ENCODE measurements around the gene BICD2.
"Not testable (repeated sequence)": the region's sequence is repeated elsewhere in the genome, so short reads cannot be mapped to it uniquely, and the experiment has no call there.

The BICD2 gene

DNA sequence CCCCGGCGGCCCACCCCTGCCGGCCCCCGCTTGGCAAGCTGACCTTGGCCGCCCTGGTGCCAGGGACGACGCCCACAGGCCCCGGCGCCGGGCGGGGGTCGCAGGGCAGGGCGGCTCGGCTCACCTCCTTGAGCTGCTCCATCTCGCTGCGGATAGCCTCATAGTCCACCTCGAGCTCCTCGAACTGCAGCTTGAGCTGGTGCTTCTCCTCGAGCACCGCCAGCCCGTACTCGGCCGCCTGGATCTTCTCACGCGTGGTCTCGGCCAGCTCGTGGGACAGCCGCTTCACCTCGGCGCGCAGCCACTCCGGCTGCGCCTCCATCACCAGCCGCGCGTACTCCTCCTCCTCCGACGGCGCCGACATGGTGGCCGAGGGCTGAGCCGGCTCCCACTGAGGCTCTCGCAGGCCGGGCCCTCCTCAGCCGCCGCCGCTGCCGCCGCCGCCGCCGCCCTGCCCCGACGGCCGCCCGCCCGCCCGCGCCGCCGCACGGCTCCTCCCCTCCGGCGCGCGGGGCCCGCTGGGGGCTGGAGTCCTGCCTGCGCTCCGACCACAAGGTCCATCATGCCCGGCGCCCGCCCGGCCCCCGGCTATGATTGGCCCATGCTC is at the start of gene BICD2:
Gene BICD2, minus strand, starts transcription at position 453 of the 607 bp plus-strand sequence. Its CDS starts 89 bp downstream, at position 364.
- DNase-seq: no peak

DNA sequence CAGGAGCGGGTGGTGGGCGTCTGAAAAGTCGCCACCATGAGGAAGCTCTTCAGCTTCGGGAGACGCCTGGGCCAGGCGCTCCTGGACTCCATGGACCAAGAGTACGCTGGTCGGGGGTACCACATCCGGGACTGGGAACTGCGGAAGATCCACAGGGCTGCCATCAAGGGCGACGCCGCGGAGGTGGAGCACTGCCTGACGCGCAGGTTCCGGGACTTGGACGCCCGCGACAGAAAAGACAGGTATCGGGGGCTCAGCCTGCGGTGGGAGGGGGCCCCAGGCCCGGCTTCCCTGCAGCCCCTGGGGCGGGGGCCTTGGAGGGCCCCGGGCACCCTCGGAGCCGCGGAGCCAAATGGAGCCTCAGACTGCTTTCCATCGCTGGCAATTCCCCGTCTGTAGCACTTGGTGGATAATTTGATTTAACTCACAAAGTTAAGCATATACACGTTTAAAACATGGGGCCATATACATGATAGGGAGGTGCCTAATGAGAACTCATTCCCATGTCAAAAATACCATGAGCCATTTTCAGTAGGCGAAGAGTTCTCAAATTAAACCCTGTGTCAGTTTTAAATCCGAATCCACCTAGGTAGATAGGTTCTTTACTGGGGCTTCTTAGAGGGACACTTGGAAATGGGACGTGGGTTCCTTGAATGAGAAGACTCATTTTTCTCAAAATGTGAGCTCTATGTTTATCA is 45.1 kb upstream of the BICD2 start:
- not testable (repeated sequence) for DNase-seq

DNA sequence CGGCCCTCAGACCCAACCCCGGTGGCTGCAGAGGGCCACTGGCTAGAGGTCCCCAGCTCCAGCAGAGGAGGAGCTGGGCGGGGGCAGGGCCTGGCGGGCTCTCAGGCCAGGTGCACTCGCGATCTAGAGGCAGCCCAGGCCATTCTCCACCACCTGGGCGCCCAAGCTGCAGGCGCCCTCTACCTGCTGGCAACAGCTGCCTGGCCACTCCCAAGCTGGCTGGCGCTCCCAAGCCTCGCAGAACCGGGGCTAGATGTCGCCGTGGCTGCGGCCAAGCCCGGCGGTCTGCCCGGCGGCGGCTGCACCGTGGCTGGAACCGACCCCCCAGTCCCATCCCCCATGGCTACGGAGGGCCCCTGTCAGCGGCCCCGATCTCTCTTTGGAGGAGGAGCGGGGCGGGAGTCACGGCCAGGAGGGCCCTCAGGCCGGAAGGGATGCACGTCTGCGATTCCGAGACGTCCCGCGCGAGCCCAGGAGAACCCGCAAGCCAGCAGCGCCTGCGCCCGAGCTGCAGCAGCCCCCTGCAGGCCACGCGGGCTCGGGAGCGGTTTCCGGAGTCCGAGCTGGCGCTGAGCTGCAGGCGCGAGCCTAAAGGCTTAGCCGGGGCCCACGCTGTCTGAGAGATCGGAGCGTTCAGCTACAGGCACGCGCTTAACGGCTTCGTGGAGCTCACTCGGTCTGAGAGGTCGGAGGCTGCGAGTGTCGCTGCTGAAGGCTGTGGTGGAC is 44.3 kb upstream of the BICD2 start:
- peak; percentile 65 for DNase-seq

DNA sequence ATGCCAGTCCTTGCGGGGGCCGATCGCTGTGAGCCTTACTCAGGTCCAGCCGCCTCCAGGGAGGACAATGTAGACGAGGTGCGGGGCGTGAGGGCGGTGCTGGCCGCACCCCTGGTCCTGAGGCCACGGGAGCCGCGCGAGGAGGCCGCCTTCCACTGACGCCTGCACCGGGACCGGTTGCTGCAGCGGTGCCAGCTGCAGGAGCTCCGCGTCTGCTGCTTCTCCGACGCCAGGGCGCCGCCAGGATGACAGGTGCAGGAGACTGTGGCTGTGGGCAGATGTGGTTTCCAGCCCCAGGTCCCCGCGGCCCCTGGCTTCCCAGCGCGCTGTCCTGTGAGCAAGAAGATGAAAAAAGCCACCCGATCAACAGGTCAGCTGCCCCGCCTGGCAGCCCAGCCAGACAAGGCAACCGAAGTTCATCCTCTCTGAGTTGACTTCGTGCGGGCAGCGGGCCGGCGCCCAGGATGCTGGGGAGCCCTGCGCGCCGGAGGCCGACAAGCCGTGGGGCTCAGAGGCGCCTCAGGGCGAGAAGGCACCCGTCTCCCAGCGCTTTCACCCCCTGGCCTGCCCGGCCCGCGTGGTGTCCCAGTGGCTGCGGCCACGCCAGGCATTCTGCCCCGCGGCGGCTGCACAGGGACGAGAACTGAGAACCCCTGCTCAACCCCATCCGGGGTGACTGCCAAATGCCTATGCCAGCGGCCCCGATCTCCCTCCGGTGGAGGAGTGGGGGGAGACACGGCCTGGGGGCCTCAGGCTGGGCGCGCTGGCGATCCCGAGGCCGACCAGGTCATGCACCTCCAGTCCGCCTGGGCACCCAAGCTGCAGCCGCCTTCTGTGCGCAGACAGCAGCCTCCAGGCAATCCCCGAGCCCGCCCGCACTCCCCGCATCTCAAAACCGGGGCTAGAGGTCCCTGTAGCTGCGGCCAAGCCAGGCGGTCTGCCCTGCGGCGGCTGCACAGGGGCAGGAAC is 43.4 kb upstream of the BICD2 start:
- no peak for DNase-seq

DNA sequence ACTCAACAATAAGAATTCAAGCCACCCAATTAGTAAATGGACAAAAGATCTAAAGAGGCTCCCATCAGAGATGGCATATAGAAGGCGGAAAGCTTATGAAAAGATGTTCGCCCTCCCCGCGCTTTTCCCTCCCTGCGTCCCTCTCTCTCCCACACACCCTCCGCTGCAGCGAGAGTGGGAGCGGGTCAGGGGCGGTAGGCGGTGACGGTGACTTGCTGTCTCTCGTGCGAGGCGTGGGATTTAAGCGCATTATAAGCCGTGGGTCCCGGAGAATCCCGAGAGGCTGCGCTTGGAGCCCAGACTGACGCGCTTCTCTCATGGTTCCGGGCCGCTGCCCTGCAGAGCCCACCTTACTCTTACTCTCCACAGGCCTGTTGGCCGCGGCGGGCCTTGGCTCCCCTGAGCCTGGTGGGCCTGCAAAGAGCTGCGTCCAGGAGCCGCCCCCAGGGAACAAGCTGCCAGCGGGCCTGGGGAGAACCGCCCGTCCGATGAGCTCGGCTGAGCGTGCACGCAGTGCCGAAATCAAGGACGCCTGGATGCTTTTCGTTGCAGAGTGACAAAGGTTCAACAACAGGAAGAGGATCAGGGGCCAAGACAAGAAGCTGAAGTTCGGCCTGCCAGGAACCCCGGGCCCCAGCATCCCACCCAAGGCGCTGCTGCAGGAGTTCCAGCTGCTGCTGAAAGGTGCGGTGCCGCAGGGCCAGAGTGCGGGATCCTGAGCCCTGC is 42.6 kb upstream of the BICD2 start:
- no peak for DNase-seq

DNA sequence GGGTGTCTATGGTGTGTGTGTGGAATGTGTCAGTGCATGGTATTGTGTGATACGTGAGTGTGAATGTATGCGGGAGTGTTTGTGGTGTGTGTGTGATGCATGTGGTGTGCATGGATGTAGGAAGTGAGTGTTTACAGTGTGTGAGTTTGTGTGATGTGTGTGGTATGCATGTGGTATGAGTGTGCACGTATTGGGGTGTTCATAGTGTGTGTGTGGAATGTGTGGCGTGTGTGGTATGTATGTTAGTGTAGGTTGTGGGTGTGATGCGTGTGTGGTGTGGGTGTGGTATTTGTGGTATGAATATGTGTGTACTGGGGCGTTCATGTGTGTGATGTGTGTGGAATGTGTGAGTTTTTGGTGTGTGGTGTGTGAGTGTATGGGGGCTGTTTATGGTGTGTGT is 40.1 kb upstream of the BICD2 start:
- no peak for DNase-seq

DNA sequence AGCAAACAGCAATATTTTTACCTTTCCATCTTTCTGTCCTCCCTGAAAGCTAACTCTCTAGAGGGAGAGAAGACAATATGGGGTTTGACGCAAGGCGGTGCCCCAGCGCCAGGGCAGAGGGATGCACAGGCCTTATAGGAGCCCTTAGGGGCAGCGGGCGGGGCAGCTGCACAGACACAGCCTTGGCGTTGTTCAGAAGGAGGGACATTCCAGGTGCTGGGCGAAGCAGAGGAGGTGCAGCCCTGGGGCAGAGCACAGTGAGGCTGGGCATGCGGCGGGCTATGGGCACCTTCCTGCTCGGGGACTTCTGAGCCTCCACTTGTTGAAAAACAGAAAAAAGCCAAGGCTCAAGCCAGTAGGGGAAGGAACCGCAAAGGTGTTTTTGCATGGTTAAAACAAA is 33.7 kb upstream of the BICD2 start:
- DNase-seq: no peak

DNA sequence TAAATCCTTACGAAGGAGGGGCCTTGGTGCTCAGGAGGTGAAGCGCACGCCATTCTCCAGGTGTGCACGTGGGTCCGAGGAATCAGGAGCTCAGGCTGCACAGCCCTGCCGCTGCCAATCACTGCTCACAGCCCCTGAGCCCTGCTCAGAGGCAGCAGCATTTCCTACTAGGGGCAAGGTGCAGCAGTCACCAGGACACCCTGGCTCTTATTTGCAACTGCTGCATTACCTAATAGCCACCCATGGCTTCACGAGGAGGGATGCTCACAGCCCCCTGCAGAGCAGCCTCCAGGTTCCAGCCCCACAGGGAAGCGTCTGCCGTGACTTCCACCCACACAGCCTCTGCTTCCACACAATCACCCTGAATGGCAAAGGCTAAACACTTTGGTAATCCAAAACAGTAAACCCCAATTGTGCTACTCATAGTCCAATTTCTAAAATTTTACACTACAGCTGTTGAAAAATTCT is 31.7 kb upstream of the BICD2 start:
- DNase-seq: not testable (repeated sequence)

DNA sequence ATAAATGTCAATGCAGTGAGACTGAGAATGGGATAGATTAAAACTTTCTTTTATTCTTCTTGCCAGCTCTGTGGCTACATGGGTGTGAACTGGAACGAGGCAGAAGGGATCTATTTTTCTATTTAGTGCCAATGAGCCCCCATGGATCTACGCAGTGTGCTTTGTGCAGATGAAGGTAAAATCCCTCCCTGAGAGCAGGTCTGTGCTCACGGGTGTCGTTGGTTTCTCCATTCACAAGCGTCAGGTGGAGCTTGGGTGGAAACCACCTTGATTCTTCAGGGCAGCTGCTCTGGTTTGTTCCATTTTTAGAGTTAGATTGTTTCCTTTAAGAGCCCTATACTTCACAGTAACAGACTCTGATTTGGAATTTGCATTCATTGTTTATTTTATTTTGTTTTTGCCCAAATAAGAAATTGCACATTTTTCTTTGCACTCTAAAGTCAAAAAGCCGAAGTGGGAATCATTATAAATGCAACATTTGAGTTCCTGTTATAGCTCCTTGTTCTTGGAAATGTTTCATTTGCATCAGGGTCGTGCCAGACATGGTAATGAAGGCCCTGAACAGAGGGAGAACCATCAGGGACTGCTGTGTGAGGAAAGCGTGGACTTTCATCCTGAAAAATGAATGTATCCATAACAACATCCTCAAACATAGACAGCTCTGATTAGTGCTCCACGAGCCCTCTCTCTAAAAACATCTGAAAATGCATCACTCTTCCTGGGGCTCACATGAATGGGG is 31.1 kb upstream of the BICD2 start:
- DNase-seq: no peak

DNA sequence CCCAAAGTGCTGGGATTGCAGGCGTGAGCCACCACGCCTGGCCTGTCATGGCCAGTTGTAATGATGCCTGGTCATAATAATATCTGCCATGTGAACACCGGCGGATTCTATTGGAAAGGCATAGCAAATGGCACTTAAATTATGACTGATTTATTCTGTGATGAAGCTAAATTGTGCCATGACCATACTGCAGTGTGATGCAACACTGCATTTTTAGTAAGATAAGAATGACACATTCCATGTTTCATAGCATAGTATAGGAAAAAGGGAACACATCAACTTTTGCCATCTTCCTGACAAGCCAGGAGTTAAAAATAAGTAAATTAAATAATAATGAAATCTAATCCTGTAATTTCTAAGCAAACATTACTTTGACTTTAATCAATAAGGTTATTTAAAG is 30.4 kb upstream of the BICD2 start:
- no peak for DNase-seq

DNA sequence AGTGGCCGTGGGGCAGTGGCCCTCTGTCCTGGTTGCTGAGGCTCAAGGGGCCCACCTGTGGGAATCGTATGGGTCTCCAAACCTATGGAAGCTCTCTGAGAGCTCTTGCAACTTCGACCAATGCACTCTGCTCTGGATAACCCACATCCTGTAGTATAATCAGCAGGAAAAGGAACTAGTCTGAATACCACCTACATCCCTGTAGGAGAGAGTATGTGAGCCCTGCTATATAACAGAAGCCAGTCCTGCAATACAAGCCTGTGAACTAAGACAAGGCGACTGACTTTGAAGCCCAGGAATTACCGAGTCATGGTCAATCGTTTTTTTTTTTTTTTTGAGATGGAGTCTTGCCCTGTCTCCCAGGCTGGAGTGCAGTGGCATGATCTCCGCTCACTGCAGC is 29.8 kb upstream of the BICD2 start:
- no peak for DNase-seq

DNA sequence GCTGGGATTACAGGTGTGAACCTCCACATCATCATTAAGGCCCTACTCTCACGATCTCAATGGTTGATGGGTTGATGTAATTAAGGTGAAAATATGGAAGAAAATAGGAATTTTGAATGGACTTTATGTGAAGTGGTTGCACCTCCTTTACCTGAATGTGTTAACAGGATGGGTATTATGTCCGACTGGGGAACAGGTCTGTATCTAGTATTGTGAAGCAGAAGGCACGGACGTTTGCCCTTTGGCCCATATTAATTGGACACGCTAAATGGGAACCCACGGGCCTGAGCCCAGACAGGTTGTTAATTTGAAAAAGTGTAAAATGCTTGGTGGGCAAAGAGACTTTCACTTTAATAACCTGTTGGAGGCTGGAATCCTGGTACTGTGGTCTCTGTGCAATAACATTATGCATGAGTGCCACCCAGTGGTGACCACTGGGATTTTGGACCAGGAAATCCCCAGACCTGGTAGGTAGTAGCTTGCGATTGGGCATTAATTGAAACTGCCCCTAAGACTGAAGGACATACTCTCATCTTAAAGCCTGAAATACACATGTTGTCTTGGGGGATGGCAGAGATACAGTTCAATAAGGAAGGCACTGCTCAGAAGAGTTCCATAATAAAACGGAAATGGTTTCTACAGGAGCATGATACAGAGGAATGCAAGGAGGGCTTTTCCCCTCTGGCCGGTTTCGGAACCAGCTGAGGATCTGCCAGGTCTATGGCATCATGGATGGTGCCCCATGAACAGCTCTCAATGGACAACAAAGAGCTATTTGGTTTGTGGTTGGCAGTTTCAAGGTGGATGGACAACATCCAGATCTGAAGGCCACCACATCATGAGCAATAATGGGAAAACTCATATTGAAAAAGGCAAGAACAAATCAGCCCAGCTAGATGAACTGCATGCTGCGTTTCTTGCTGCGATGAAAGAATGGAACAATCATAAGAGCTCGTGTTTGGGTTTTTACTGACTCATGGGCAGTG is 26.2 kb upstream of the BICD2 start:
- DNase-seq: peak; percentile 74

DNA sequence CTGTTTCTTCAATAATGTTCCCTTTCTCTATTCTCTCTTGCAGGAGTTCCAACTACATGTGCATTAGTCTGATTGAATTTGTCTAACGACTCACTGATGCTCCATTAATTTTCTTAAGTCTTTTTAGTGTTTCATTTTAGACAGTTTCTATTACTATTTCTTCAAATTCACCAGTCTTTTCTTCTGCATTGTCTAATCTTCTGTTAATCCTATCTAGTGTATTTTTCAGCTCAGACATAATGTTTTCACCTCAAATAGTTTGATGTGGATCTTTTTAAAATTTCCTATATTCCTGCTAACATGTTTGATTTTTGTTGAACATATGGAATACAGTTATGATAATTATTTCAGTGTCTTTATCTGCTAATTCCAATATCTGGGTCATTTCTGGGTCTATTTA is 21.7 kb upstream of the BICD2 start:
- no peak for DNase-seq

DNA sequence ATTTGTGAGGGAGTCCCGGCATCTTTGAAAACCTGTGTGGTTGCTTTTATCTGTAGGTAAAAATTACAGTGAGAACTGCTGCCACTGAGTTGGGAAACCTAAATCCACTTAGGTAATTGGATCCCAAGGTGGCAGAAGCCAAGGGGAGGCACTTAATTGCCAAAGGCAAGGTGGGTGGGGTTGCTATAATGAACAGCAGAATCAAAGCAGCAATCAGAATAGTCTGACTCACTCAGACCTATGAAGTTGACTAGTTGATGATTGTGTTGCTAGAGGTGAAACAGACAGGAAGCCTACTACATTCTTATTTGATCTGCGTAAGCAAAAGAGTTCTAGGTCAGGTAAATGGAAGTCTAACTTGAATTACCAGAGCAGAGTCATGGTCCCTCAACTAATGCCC is 17.3 kb upstream of the BICD2 start:
- DNase-seq: no peak

DNA sequence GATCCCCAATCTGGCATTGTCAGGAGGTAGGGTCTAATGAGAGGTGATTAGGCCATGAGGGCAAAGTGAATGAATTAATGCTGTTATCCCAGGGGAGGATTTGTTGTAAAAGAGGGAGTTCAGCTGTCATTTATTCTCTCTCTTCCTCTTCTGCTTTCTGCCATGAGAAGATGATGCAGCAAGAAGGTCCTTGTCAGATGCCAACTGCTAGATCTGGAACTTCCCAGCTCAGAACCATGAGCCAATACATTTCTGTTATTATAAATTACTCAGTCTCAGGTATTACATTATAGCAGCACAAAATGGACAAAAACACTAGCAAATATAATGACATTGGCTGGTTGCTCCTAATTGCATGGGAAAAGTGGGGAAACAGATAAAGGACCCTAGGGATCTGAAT is 15.6 kb upstream of the BICD2 start:
- DNase-seq: no peak

DNA sequence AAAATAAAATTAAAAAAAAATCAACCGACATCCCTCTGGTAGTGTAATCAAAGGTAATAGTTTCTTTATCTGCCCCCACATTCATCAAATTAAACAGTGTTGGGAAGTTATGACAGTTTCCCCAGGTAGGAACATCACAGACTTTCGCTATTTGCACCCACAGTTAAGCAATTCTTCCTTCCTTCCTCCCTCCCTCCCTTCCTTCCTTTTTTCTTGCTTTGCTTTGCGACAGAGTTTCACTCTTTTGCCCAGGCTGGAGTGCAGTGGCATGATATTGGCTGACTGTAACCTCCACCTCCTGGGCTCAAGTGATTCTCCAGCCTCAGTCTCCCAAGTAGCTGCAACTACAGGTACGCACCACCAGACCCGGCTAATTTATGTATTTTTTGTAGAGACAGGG is 10.8 kb upstream of the BICD2 start:
- DNase-seq: no peak

DNA sequence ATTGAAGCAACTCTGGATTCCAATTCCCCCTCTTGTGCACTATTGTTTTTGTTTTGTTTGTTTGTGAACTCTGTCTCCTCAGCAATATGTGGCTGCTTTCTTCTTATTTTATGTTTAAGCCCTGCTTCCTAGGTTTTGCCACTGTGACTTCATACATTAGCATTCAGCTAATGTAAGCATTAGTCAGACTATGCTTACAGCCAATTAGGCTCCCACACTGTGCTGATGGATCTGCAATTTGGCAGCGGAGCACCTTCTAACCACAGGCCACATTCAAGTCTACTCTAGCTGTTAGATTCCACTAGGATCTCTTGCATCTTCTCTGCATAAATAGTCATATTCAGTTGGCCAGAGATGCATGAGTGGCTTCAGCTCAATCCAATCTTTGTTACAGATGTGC is 9.6 kb upstream of the BICD2 start:
- peak; percentile 85 for DNase-seq

DNA sequence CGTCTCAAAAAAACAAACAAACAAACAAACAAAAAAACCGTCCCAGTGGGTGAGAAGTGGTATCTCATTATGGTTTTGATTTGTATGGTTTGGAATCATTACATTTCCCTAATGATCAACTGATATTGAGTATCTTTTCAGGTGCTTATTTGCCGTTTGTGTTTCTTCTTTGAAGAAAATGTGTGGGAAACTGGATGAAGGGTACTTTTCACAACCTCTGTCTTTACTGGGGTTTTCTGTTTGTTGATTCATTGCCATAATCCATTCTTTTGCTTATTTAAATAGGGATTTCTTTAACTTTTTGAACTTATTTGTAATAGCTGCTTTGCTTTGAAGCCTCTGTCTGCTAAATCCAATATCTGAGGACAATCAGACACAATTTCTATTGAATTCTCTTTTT is 9.2 kb upstream of the BICD2 start:
- no peak for DNase-seq

DNA sequence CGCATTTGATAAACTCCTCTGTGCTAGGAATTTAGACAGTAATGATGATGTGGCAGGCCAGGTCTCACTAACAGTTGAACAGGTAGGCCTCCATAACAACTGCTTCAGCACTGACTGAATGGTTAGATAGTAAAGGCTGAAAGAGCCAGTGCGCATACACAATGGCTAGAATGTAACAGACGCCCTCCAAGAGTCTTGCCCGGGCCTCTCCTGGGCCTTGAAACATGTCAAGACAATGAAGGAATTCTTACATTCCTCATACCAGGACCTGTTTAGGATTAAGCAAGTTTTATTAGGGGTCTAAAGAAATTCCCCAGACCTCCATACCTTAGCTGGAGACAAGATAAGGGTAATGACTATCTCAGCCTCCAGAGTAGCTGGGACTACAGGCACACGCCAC is 6.7 kb upstream of the BICD2 start:
- DNase-seq: no peak

DNA sequence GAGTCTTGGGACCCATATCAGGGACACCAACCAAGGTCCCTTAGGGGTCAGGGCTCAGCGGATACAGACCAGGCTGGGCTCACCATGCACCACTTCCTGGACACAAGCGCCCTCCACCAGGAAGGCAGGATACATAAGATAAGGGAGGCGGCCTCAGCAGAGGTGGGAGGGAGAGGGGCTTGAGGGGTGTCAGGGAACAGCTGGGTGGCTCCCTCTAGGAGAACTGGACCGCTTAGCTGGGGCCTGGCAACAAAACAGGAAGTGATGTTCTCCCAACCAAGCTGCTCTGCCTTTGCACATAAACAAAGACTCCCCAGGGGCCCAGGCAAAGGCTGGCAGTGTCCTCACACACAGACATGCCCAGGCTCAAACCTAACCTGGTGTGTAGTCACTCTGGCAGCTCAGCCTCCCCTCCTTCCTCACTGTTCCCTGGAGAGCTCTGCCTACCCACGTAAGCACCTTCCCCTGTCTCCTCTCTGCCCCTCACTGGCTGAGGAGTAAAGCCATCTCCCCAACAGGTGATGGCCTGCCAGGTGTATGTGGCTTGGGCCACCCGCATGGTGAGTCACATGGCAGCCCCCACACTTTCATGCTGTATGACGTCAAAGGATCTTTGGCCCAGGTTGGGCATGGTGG is 5.8 kb upstream of the BICD2 start:
- DNase-seq: no peak
